ENCODE data around the gene TCF25. TPM values are rescaled to one million over a fixed set of nuclear protein-coding genes. Genes with fewer than 3 reads are reported as not detected.

Gene TCF25
- total RNA-seq, 1 donor from 2014 or later = 162 TPM

GRCh38 chr16:89861648-89862047, 11.7 kb upstream of the TCF25 start:
- H3K4me3 ChIP-seq = no peak overlapping the region
- ATAC-seq (no peak), DNase-seq (no peak)
- no peaks in the 10 kb centered on the region for H3K36me3 ChIP-seq
- no peak for TF ChIP-seq CTCF (IDR thresholded peaks at IDR 0.05)
- intact Hi-C loops (cut with DNase I) = no loop called here
- H3K9me3 ChIP-seq = no peaks in the 10 kb centered on the region
- no peaks in the 10 kb centered on the region for H3K27me3 ChIP-seq
- peaks cover 18% of the 10 kb centered on the region for H3K4me1 ChIP-seq
- H3K27ac ChIP-seq = no peak overlapping the region

GRCh38 chr16:89862732-89863131, 10.7 kb upstream of the TCF25 start:
- ATAC-seq (no peak), DNase-seq (no peak)
- Histone ChIP-seq H3K27me3 (no peaks in the 10 kb centered on the region), H3K4me3 (no peak overlapping the region), H3K36me3 (no peaks in the 10 kb centered on the region), H3K9me3 (no peaks in the 10 kb centered on the region), H3K4me1 (peaks cover 18% of the 10 kb centered on the region), H3K27ac (no peak overlapping the region)
- TF ChIP-seq CTCF (IDR thresholded peaks at IDR 0.05) = no peak
- intact Hi-C loops (cut with DNase I) = no loop called here

- ATAC-seq = peak; percentile 74
- intact Hi-C loops (cut with DNase I) = no loop called here
- H3K4me3 ChIP-seq = peak overlapping the region; percentile 19
Measured at GRCh38 chr16:89863741-89864526, 9.5 kb upstream of the TCF25 start.

GRCh38 chr16:89864527-89864820, 8.9 kb upstream of the TCF25 start:
- peak overlapping the region; percentile 84 for H3K27ac ChIP-seq
- H3K9me3 ChIP-seq = no peaks in the 10 kb centered on the region
- peaks cover 18% of the 10 kb centered on the region for H3K4me1 ChIP-seq
- no peak for TF ChIP-seq CTCF (IDR thresholded peaks at IDR 0.05)
- no peak overlapping the region for H3K4me3 ChIP-seq
- H3K36me3 ChIP-seq = no peaks in the 10 kb centered on the region
- no peaks in the 10 kb centered on the region for H3K27me3 ChIP-seq
- no peak for DNase-seq
- intact Hi-C loops (cut with DNase I) = no loop called here
- ATAC-seq = no peak

More at GRCh38 chr16:89863741-89864526, 9.5 kb upstream of the TCF25 start:
- DNase-seq = peak; percentile 76
- TF ChIP-seq CTCF (IDR thresholded peaks at IDR 0.05) = no peak
- H3K36me3 ChIP-seq = no peaks in the 10 kb centered on the region
- H3K4me1 ChIP-seq = peaks cover 18% of the 10 kb centered on the region
- H3K27ac ChIP-seq = peak overlapping the region; percentile 84
- H3K27me3 ChIP-seq = no peaks in the 10 kb centered on the region
- H3K9me3 ChIP-seq = no peaks in the 10 kb centered on the region

GRCh38 chr16:89867918-89868317, 5.5 kb upstream of the TCF25 start:
- Histone ChIP-seq H3K9me3 (no peaks in the 10 kb centered on the region), H3K4me1 (peaks cover 26% of the 10 kb centered on the region), H3K27me3 (no peaks in the 10 kb centered on the region), H3K27ac (no peak overlapping the region), H3K36me3 (no peaks in the 10 kb centered on the region), H3K4me3 (no peak overlapping the region)
- intact Hi-C loops (cut with DNase I) = no loop called here
- no peak for ATAC-seq
- TF ChIP-seq CTCF (IDR thresholded peaks at IDR 0.05) = no peak
- DNase-seq = no peak

- Histone ChIP-seq H3K27me3 (no peaks in the 10 kb centered on the region), H3K9me3 (no peaks in the 10 kb centered on the region), H3K27ac (no peak overlapping the region), H3K4me3 (no peak overlapping the region), H3K36me3 (peaks cover 2% of the 10 kb centered on the region), H3K4me1 (peaks cover 19% of the 10 kb centered on the region)
- intact Hi-C loops (cut with DNase I) = no loop called here
- DNase-seq = no peak
- no peak for TF ChIP-seq CTCF (IDR thresholded peaks at IDR 0.05)
- no peak for ATAC-seq
Measured at GRCh38 chr16:89869911-89870310, 3.5 kb upstream of the TCF25 start.
